Measurements from ENCODE around the gene MED19. TPM values are rescaled to one million over a fixed set of nuclear protein-coding genes. Genes with fewer than 3 reads are reported as not detected.

MED19 gene
- polyA plus RNA-seq, 3 donors, result 7.1 to 11.3 (median 9.2) TPM

GRCh38 chr11:57735619-57736298 lies 23.7 kb upstream of the MED19 start:
- Histone ChIP-seq H3K4me1 (ENCODE audit: control insufficient read depth in 1 of 2, insufficient read depth in 2 of 2, low read length in 2 of 2) (peaks cover 2 to 4% of the 10 kb centered on the region in 2 donors), H3K4me2 (replicated peaks; ENCODE audit: extremely low read depth, low read length, poor library complexity, severe bottlenecking) (no peak overlapping the region), H3K36me3 (replicated peaks in 1 of 2; ENCODE audit: control insufficient read depth in 1 of 2, insufficient read depth in 2 of 2, low read length in 2 of 2) (peaks cover 29 to 66% of the 10 kb centered on the region in 2 donors), H3K9me3 (replicated peaks in 1 of 2; ENCODE audit: control insufficient read depth in 1 of 2, insufficient read depth in 1 of 2, low read length in 2 of 2) (no peaks in the 10 kb centered on the region), H4K20me1 (ENCODE audit: insufficient read depth, low read length) (peaks cover 26% of the 10 kb centered on the region), H2AFZ (ENCODE audit: insufficient read depth, low read depth, low read length, poor library complexity, severe bottlenecking) (no peak overlapping the region), H3K4me3 (replicated peaks in 1 of 3; ENCODE audit: low read depth in 2 of 3, low read length in 3 of 3) (no peak overlapping the region), H3K9ac (ENCODE audit: insufficient read depth, low read length, poor library complexity, severe bottlenecking) (no peak overlapping the region), H3K27ac (ENCODE audit: low read depth in 1 of 2, low read length in 2 of 2) (no peak overlapping the region), H3K27me3 (ENCODE audit: control insufficient read depth in 2 of 2, insufficient read depth in 2 of 2, low read length in 2 of 2) (no peaks in the 10 kb centered on the region), H3K79me2 (ENCODE audit: insufficient read depth, low read length) (peaks cover 41% of the 10 kb centered on the region)
- intact Hi-C loops (cut with micrococcal nuclease), result no loop called here
- DNase-seq, result no peak
- Mint-ChIP-seq H3K9me3 (no peaks in the 10 kb centered on the region), H3K27ac (peak overlapping the region in 2 of 7 donors; percentile 57 to 68), H3K4me3 (no peak overlapping the region), H3K36me3 (peaks cover 43 to 63% of the 10 kb centered on the region in 2 donors), H3K27me3 (ENCODE audit: low read depth in 3 of 3) (no peaks in the 10 kb centered on the region), H3K4me1 (peaks cover 7% of the 10 kb centered on the region)
- no peak for TF ChIP-seq CTCF (IDR thresholded peaks at IDR 0.05)
- WGBS (ENCODE audit: insufficient coverage), result 100% methylated on average over 1 of the region's 3 CpGs

GRCh38 chr11:57732661-57733060 lies 20.6 kb upstream of the MED19 start:
- H3K4me2 ChIP-seq (replicated peaks; ENCODE audit: extremely low read depth, low read length, poor library complexity, severe bottlenecking), result no peak overlapping the region
- no CpG with 5 or more reads among the region's 1 CpG for WGBS (ENCODE audit: insufficient coverage)
- Mint-ChIP-seq H3K4me1 (peaks cover 10% of the 10 kb centered on the region), H3K9me3 (no peaks in the 10 kb centered on the region), H3K27ac (no peak overlapping the region), H3K36me3 (peaks cover 27 to 53% of the 10 kb centered on the region in 2 donors), H3K27me3 (ENCODE audit: low read depth in 3 of 3) (peaks cover 0 to 1% (median 0%) of the 10 kb centered on the region in 3 donors), H3K4me3 (no peak overlapping the region)
- H2AFZ ChIP-seq (ENCODE audit: insufficient read depth, low read depth, low read length, poor library complexity, severe bottlenecking), result no peak overlapping the region
- no peaks in the 10 kb centered on the region for H3K9me3 ChIP-seq (replicated peaks in 1 of 2; ENCODE audit: control insufficient read depth in 1 of 2, insufficient read depth in 1 of 2, low read length in 2 of 2)
- H4K20me1 ChIP-seq (ENCODE audit: insufficient read depth, low read length), result peaks cover 38% of the 10 kb centered on the region
- H3K4me3 ChIP-seq (replicated peaks in 1 of 3; ENCODE audit: low read depth in 2 of 3, low read length in 3 of 3), result no peak overlapping the region
- intact Hi-C loops (cut with micrococcal nuclease), result no loop called here
- H3K27ac ChIP-seq (ENCODE audit: low read depth in 1 of 2, low read length in 2 of 2), result no peak overlapping the region
- peaks cover 69% of the 10 kb centered on the region for H3K79me2 ChIP-seq (ENCODE audit: insufficient read depth, low read length)
- H3K36me3 ChIP-seq (replicated peaks in 1 of 2; ENCODE audit: control insufficient read depth in 1 of 2, insufficient read depth in 2 of 2, low read length in 2 of 2), result peaks cover 13 to 52% of the 10 kb centered on the region in 2 donors
- no peak for DNase-seq
- no peaks in the 10 kb centered on the region for H3K27me3 ChIP-seq (ENCODE audit: control insufficient read depth in 2 of 2, insufficient read depth in 2 of 2, low read length in 2 of 2)
- TF ChIP-seq CTCF (IDR thresholded peaks at IDR 0.05), result no peak
- no peak overlapping the region for H3K9ac ChIP-seq (ENCODE audit: insufficient read depth, low read length, poor library complexity, severe bottlenecking)
- H3K4me1 ChIP-seq (ENCODE audit: control insufficient read depth in 1 of 2, insufficient read depth in 2 of 2, low read length in 2 of 2), result no peaks in the 10 kb centered on the region

Data from CD14-positive monocyte (primary cell).